ENCODE data around the gene SEMG1.

SEMG1 gene

DNA sequence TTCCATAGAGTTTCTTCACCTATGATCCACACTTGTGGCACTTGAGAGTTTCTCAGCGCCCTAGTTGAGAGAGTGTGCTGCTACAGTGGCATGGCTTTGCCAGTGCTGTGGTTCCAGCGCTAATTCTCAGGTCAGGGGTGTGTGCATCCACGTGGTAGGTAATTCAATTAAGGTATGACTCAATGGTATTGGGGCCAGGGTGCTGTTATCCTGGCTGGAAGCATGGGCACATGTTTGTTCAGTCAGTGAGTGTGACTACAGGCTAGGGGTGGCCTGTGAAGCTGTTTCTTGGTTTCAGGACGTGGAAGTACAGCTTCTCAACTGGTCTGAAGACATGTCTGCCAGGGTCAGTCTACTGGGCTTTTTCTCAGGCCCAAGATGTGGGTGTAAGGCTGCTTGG is 11.3 kb downstream of the SEMG1 start:
- no peak for DNase-seq (ENCODE audit: low read depth)
- no peak overlapping the region for H3K4me3 ChIP-seq (ENCODE audit: control insufficient read depth, low read depth, low read length)
- TF ChIP-seq, protein P1, sequence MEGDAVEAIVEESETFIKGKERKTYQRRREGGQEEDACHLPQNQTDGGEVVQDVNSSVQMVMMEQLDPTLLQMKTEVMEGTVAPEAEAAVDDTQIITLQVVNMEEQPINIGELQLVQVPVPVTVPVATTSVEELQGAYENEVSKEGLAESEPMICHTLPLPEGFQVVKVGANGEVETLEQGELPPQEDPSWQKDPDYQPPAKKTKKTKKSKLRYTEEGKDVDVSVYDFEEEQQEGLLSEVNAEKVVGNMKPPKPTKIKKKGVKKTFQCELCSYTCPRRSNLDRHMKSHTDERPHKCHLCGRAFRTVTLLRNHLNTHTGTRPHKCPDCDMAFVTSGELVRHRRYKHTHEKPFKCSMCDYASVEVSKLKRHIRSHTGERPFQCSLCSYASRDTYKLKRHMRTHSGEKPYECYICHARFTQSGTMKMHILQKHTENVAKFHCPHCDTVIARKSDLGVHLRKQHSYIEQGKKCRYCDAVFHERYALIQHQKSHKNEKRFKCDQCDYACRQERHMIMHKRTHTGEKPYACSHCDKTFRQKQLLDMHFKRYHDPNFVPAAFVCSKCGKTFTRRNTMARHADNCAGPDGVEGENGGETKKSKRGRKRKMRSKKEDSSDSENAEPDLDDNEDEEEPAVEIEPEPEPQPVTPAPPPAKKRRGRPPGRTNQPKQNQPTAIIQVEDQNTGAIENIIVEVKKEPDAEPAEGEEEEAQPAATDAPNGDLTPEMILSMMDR (IDR thresholded peaks at IDR 0.05; ENCODE audit: control insufficient read depth, insufficient read depth, low read depth, low read length, missing control alignments), result no peak

DNA sequence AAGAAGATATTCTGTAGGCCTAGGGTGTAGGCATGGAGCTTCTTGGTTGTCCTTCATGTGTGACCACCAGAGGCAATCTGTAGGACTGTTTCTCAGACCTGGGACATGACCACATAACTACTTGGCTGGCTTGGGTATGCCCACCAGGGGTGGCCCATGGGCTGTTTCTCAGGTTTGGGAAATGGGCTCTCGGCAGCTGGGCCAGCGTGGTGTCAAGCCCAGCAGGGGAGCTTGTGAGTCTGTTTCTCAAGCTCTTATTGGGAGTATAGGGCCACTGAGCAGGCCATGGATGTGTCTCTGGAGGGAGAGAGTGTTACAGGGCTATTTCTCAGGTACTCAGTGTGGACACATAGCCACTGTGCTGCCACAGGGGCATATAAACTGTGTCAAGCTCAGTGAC is 11.8 kb downstream of the SEMG1 start:
- H3K4me3 ChIP-seq (ENCODE audit: control insufficient read depth, low read depth, low read length), result no peak overlapping the region
- no peak for DNase-seq (ENCODE audit: low read depth)
- TF ChIP-seq, protein P1 (IDR thresholded peaks at IDR 0.05; ENCODE audit: control insufficient read depth, insufficient read depth, low read depth, low read length, missing control alignments), result no peak

DNA sequence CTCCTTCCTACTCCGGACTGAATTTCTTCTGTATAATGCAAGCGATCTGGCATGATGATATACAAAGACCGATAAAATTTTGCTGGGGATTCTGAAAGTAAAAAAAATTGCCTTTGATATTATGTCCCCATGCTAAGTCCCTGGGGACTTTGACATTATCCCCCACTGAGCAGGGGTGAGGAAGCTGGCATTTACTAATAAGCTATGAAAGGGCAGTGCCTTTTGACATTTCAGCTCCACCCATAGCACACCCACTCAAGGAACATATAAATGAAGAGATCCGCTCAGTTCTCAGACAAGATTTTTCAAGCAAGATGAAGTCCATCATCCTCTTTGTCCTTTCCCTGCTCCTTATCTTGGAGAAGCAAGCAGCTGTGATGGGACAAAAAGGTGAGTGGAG is 14.2 kb downstream of the SEMG1 start, which contains the start of gene SEMG2:
Gene SEMG2, plus strand, starts transcription at position 298 of the 400 bp plus-strand sequence. Its CDS starts 17 bp downstream, at position 315.
- DNase-seq (ENCODE audit: low read depth), result no peak
- TF ChIP-seq, protein P1 (IDR thresholded peaks at IDR 0.05; ENCODE audit: control insufficient read depth, insufficient read depth, low read depth, low read length, missing control alignments), result no peak
- H3K4me3 ChIP-seq (ENCODE audit: control insufficient read depth, low read depth, low read length), result no peak within 1 kb of the TSS

DNA sequence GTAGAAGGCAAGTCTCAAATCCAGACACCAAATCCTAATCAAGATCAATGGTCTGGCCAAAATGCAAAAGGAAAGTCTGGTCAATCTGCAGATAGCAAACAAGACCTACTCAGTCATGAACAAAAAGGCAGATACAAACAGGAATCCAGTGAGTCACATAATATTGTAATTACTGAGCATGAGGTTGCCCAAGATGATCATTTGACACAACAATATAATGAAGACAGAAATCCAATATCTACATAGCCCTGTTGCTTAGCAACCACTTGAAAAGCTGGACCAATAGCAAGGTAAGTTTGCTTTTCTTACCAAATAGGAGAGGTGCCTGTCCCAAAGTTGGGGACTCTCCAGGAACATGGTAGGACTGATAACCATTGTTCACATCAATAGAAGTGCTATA is 16.3 kb downstream of the SEMG1 start:
- TF ChIP-seq, protein P1 (IDR thresholded peaks at IDR 0.05; ENCODE audit: control insufficient read depth, insufficient read depth, low read depth, low read length, missing control alignments), result no peak

DNA sequence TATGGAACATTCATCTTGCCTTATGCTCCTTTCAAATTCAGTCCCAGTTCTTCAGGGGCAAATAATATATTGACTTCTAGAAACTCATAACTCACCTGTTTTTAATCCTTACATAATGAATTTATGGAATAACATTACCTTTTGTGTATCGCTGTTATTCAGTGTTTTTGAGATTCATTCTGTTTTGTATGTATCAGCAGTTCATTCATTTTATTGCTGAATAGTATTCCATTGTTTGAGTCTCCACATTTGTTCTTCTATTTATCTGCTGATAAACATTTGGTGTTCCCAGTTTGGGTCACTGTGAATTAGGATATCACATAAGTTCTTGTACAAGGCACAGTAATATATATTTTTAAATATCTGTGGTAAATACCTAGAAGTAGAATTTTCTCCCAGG is 19.5 kb downstream of the SEMG1 start:
- no peak overlapping the region for H3K4me3 ChIP-seq (ENCODE audit: control insufficient read depth, low read depth, low read length)
- no peak for DNase-seq (ENCODE audit: low read depth)
- TF ChIP-seq, protein P1 (IDR thresholded peaks at IDR 0.05; ENCODE audit: control insufficient read depth, insufficient read depth, low read depth, low read length, missing control alignments), result no peak

More for the DNA sequence above, 16.3 kb downstream of the SEMG1 start:
- H3K4me3 ChIP-seq (ENCODE audit: control insufficient read depth, low read depth, low read length), result no peak overlapping the region
- no peak for DNase-seq (ENCODE audit: low read depth)

DNA sequence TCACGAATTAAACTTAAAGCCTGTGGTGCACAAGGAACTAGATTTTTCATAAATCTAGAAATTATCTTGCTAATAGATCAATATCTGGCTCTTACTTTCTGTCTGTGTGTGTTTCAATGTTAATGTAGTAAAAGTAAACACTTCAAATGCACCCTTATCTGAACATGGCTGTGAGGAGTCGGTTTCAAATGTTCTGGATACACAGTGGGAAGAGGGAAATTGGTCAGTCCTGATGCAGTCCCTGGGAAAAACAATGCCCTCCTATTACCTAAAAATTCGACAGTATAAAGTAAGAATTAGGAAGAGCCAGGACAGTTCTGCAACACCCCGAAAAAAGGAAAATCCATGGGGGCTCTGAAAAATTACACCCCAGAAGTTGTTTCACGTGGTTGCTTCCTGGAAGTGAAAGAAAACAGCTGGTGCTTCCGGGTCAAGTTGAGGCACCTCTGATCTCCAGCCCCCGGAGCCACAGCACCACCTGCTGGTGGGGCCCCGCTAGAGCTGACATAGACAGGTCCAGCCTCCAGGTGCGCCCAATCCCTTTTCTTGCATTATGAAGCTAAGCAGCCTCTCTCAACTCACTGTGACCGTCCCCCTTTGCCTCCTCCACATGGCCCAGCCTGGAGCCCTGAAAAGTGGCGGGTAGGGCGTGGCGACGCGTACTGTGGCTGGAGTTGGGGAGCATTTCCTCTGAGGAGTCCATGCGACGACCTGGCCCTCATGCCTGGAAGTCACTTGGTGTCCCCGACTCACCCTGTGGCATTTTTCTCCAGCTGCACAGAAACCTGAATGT is 22.6 kb downstream of the SEMG1 start:
- TF ChIP-seq, protein P1 (IDR thresholded peaks at IDR 0.05; ENCODE audit: control insufficient read depth, insufficient read depth, low read depth, low read length, missing control alignments), result peak; percentile 42
- no peak for DNase-seq (ENCODE audit: low read depth)
- no peak overlapping the region for H3K4me3 ChIP-seq (ENCODE audit: control insufficient read depth, low read depth, low read length)

Measured in AG09309 (cell line).